ENCODE results near the gene RIC1. TPM values are rescaled to one million over a fixed set of nuclear protein-coding genes. Genes with fewer than 3 reads are reported as not detected.

Gene RIC1
- polyA plus RNA-seq, 3 donors, result 13.4 to 36.4 (median 16.3) TPM

DNA sequence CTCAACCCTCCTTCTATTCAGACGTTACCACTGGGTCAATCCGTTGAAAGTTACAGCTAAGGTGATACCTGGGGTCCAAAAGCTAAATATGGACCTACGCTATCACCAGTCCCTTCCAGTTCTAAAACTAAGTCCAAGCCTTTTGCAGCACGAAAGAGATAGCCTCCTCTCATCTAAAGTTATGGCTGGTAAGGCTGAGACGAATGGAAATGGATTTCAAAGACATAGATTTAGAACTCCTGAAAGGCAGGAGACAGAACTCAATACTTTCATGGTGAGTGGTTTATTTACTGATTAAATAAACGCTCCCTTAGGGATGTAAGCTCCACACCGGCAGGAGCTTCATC is 751 bp upstream of the RIC1 start:
- Histone ChIP-seq H3K4me1 (ENCODE audit: control insufficient read depth in 1 of 2, insufficient read depth in 2 of 2, low read length in 2 of 2) (peaks cover 55 to 78% of the 10 kb centered on the region in 2 donors), H2AFZ (ENCODE audit: insufficient read depth, low read depth, low read length, poor library complexity, severe bottlenecking) (peak overlapping the region; percentile 83), H3K27ac (ENCODE audit: low read depth in 1 of 2, low read length in 2 of 2) (peak overlapping the region; percentile 88 to 97), H3K4me3 (replicated peaks in 1 of 3; ENCODE audit: low read depth in 2 of 3, low read length in 3 of 3) (peak overlapping the region; percentile 60 to 100 (median 92)), H3K9ac (ENCODE audit: insufficient read depth, low read length, poor library complexity, severe bottlenecking) (peak overlapping the region; percentile 96), H3K27me3 (ENCODE audit: control insufficient read depth in 2 of 2, insufficient read depth in 2 of 2, low read length in 2 of 2) (no peaks in the 10 kb centered on the region), H3K9me3 (replicated peaks in 1 of 2; ENCODE audit: control insufficient read depth in 1 of 2, insufficient read depth in 1 of 2, low read length in 2 of 2) (no peaks in the 10 kb centered on the region), H3K79me2 (ENCODE audit: insufficient read depth, low read length) (peaks cover 73% of the 10 kb centered on the region), H3K4me2 (replicated peaks; ENCODE audit: extremely low read depth, low read length, poor library complexity, severe bottlenecking) (peak overlapping the region; percentile 97), H3K36me3 (replicated peaks in 1 of 2; ENCODE audit: control insufficient read depth in 1 of 2, insufficient read depth in 2 of 2, low read length in 2 of 2) (no peaks in the 10 kb centered on the region), H4K20me1 (ENCODE audit: insufficient read depth, low read length) (peaks cover 41% of the 10 kb centered on the region)
- Mint-ChIP-seq H3K4me1 (peaks cover 72% of the 10 kb centered on the region), H3K9me3 (peaks cover 0 to 7% (median 0%) of the 10 kb centered on the region in 7 donors), H3K27me3 (ENCODE audit: low read depth in 3 of 3) (no peaks in the 10 kb centered on the region), H3K27ac (peak overlapping the region; percentile 96 to 99 (median 98)), H3K4me3 (peak overlapping the region; percentile 85 to 95), H3K36me3 (peaks cover 6 to 13% of the 10 kb centered on the region in 2 donors)
- intact Hi-C loops (cut with micrococcal nuclease), result loop anchor here in 1 of 2 donors (5.0 to 10.0 kb wide), 4 partner anchors 63 to 643 kb away; partner anchors contain the start of genes ERMP1 and JAK2
- DNase-seq, result no peak
- WGBS (ENCODE audit: insufficient coverage), result no CpG with 5 or more reads among the region's 7 CpGs
- TF ChIP-seq, protein P1, sequence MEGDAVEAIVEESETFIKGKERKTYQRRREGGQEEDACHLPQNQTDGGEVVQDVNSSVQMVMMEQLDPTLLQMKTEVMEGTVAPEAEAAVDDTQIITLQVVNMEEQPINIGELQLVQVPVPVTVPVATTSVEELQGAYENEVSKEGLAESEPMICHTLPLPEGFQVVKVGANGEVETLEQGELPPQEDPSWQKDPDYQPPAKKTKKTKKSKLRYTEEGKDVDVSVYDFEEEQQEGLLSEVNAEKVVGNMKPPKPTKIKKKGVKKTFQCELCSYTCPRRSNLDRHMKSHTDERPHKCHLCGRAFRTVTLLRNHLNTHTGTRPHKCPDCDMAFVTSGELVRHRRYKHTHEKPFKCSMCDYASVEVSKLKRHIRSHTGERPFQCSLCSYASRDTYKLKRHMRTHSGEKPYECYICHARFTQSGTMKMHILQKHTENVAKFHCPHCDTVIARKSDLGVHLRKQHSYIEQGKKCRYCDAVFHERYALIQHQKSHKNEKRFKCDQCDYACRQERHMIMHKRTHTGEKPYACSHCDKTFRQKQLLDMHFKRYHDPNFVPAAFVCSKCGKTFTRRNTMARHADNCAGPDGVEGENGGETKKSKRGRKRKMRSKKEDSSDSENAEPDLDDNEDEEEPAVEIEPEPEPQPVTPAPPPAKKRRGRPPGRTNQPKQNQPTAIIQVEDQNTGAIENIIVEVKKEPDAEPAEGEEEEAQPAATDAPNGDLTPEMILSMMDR (IDR thresholded peaks at IDR 0.05), result no peak

DNA sequence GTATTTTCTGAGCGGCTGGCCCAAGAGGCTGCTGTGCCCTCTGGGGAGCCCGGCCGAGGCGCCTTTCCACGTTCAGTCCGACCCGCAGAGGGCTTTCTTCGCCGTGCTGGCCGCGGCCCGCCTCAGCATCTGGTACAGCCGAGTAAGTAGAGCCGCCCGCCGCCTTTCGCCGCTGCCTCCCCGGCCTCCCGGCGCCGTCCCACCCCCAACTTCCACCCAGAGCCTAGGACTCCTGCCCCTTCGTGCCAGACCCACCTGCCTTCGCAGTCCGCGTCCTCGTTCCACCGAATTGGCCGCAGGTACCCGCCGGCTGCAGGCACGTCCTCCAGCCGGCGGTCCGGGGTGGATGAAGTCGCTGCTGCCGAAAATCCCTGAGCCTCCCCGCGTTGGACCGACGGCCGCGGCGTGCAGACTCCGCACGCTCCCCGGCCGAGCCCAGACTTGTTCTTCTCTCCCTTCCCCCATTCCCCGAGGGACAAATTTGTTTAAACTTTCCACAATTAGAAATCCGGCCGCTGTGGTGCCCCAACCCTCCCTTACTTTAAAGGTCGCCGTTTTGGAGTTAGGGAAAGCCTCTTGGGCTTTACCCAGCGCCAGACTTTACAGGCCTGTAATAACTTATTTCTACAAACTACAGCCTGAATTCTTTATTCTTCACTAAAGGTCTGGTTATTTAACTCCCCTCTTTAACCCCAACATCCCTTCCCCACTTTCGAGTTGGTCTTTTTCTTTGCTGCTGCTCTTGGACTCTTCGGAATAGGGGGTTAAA is 589 bp downstream of the RIC1 start:
- Mint-ChIP-seq H3K36me3 (peaks cover 3 to 10% of the 10 kb centered on the region in 2 donors), H3K4me1 (peaks cover 72% of the 10 kb centered on the region), H3K27ac (peak overlapping the region; percentile 93 to 98 (median 96)), H3K4me3 (peak overlapping the region; percentile 96 to 100), H3K9me3 (peaks cover 0 to 7% (median 0%) of the 10 kb centered on the region in 7 donors), H3K27me3 (ENCODE audit: low read depth in 3 of 3) (no peaks in the 10 kb centered on the region)
- H3K4me2 ChIP-seq (replicated peaks; ENCODE audit: extremely low read depth, low read length, poor library complexity, severe bottlenecking), result peak overlapping the region; percentile 97
- H4K20me1 ChIP-seq (ENCODE audit: insufficient read depth, low read length), result peaks cover 55% of the 10 kb centered on the region
- H3K27ac ChIP-seq (ENCODE audit: low read depth in 1 of 2, low read length in 2 of 2), result peak overlapping the region; percentile 78 to 97
- DNase-seq, result peak in 1 of 3 donors; percentile 29
- no peaks in the 10 kb centered on the region for H3K36me3 ChIP-seq (replicated peaks in 1 of 2; ENCODE audit: control insufficient read depth in 1 of 2, insufficient read depth in 2 of 2, low read length in 2 of 2)
- intact Hi-C loops (cut with micrococcal nuclease), result loop anchor here (2.0 to 10.0 kb wide), 6 partner anchors 43 to 835 kb away; partner anchors contain the start of genes ERMP1 (in 1 of the 2), JAK2 (in 1 of the 2) and RCL1 (in 1 of the 2)
- under 1% methylated on average over 52 of the region's 56 CpGs for WGBS (ENCODE audit: insufficient coverage)
- peak overlapping the region; percentile 96 for H3K9ac ChIP-seq (ENCODE audit: insufficient read depth, low read length, poor library complexity, severe bottlenecking)
- no peaks in the 10 kb centered on the region for H3K9me3 ChIP-seq (replicated peaks in 1 of 2; ENCODE audit: control insufficient read depth in 1 of 2, insufficient read depth in 1 of 2, low read length in 2 of 2)
- peaks cover 73% of the 10 kb centered on the region for H3K79me2 ChIP-seq (ENCODE audit: insufficient read depth, low read length)
- H3K4me3 ChIP-seq (replicated peaks in 1 of 3; ENCODE audit: low read depth in 2 of 3, low read length in 3 of 3), result peak overlapping the region; percentile 70 to 100 (median 92)
- no peaks in the 10 kb centered on the region for H3K27me3 ChIP-seq (ENCODE audit: control insufficient read depth in 2 of 2, insufficient read depth in 2 of 2, low read length in 2 of 2)
- H3K4me1 ChIP-seq (ENCODE audit: control insufficient read depth in 1 of 2, insufficient read depth in 2 of 2, low read length in 2 of 2), result peaks cover 44 to 68% of the 10 kb centered on the region in 2 donors
- TF ChIP-seq, protein P1 (IDR thresholded peaks at IDR 0.05), result no peak
- H2AFZ ChIP-seq (ENCODE audit: insufficient read depth, low read depth, low read length, poor library complexity, severe bottlenecking), result peak overlapping the region; percentile 83
